ENCODE measurements around the gene SPATA46.
A peak's percentile ranks its signal among the peaks of the same experiment; 100 is the strongest.
"Not testable (repeated sequence)": the region's sequence is repeated elsewhere in the genome, so short reads cannot be mapped to it uniquely, and the experiment has no call there.

SPATA46 gene

GRCh38 chr1:162376691-162377090 lies at the start of gene SPATA46:
TSS of gene SPATA46 (minus strand) at chr1:162376854. CDS start at chr1:162376790, 64 bp downstream.
- DNase-seq = no peak

DNA sequence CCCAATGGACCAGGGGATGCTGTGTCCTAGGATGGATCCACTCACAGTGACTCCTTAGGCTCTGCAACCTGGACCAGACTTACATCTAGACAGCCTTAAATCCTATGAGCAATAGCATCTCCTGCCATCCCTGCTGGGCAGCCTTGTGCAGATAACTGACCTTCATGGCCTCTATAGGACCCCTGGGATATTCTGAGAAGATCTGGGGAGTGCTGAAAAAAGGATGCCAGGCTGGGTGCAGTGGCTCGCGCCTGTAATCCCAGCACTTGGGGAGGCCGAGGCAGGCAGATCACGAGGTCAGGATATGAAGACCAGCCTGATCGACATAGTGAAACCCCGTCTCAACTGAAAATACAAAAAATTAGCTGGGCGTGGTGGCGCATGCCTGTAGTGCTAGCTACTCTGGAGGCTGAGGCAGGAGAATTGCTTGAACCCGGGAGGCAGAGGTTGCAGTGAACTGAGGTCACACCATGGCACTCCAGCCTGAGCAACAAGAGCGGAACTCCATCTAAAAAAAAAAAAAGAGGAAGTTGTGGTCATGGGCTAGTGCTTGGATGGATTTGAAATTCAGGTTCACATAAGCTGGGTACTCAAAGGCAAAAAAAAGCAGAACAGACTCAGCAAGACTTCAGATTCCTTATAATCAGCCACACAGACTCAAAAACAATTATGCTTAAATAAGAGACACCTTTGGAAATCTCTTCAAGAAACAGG lies 46.2 kb upstream of the SPATA46 start:
- DNase-seq = peak in 1 of 2 donors; percentile 16

DNA sequence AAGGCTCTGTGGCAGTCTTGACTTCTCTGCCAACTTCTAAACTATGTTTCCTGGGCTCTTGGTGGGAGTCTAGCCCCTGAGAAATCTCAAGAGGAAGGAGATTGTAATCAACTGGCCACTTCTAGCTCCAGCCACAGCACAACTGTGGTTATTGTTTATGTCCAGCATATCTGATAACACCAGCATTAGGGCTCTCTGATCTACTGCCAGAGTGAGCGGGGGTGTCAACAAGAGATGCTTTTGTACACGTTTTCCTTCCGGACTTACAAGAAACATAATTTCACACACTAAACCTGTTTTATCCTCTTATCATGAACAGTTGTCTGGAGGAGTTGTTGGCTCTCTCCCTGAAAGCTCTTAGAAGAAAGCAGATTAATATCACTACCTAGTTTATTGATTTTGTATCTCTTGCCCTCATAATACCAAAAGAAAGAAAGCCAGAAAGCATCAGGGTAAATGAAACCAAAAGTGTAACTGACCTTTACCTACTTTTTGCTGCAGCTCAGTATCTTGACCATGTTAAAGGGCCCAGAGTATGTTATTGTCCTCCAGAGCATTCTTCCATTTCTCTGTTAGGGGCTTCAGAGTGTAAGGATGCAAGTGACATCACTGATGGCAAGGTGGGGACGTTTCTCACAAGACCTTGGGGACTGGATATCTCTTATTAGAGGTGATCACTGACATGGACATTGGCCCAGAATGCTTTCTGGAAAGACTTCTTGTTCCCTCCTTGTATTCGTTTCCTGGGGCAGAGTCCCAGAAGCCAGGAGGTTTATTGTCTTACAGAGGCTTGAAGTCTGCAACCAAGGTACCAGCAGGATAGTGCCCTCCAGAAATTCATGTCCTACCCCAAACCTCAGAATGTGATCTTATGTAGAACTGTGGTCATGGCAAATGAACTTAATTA lies 44.9 kb upstream of the SPATA46 start:
- DNase-seq = no peak

- DNase-seq = no peak
These were observed 43.5 kb upstream of the SPATA46 start for GRCh38 chr1:162420120-162420519.

DNA sequence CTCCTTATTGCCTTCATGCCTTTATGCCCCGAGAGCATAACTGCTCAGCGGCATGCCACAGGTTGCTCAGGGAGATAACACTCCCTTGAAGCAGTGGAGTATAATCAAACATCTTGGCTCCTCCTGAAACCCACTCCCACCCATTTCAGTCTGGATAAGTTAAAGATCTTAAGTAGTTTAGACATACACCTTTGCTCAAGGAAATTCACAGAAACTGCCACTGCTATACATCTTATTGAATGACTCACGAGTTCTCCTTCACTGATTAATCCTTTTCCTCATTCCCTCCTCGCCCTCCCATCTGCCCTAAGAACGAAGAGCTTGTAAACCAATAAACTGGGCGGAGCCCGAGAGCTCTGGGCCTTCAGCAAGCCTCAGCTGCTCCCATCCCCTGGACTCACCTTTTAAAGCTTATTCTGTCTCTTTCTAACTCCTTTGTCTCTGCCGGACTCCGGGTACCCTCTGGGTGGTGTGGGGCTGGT lies 42.8 kb upstream of the SPATA46 start:
- not testable (repeated sequence) for DNase-seq

DNA sequence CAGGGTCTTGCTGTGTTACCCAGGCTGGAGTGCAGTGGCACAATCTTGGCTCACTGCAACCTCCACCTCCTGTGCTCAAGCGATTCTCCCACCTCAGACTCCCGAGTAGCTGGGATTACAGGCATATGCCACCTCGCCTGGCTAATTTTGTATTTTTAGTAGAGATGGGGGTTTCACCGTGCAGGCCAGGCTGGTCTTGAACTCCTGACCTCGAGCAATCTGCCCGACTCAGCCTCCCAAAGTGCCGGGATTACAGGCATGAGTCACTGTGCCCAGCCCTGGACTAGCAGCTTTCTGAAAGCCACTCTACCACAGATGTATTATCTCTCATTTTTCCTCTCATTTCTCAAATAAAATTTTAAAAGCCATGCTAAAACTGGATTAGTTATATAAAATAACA lies 41.9 kb upstream of the SPATA46 start:
- DNase-seq = not testable (repeated sequence)

DNA sequence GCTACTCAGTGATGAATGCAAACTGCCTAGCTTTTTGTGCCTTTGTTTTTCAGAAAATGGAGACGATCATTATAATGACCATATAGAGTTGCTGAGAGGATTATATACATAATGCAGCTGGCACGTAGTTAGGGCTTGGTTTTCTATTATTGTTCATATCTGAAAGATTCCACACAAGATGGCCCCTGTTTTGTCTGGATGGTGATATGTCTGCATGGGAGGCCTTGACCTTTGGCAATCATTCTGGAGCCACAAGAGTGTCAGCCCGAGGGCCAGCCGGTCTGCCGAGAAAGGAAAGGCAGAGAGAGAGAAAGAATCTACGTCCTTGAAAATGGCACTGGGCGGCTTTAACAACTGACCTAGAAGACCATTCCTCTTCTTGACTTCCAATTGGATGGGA lies 41.0 kb upstream of the SPATA46 start:
- DNase-seq = no peak

GRCh38 chr1:162416909-162417308 lies 40.3 kb upstream of the SPATA46 start:
- no peak for DNase-seq

DNA sequence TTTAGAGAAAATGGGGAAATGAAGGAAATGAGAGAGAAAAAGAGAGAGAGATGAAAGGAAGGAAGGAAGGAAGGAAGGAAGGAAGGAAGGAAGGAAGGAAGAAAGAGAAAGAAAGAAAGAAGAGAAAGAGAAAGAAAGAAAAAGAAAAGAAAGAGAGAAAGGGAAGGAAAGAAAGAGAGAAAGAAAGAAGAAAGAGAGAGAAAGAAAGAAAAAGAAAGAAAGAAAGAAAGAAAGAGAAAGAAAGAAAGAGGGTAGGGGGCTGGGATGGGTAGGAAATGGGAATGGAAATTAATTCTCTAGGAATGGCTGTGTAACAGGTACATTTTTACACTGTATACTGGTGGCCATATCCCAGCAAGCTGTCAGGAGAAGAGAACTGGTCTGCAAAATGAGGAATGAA lies 39.6 kb upstream of the SPATA46 start:
- DNase-seq = no peak

GRCh38 chr1:162412002-162412401 lies 35.3 kb upstream of the SPATA46 start, which contains the start of gene SH2D1B:
TSS of gene SH2D1B (minus strand) at chr1:162412136. CDS start at chr1:162412016, 120 bp downstream.
- DNase-seq = peak in 1 of 2 donors; percentile 12

- DNase-seq = no peak
These were observed 30.9 kb upstream of the SPATA46 start for GRCh38 chr1:162407539-162407938.

DNA sequence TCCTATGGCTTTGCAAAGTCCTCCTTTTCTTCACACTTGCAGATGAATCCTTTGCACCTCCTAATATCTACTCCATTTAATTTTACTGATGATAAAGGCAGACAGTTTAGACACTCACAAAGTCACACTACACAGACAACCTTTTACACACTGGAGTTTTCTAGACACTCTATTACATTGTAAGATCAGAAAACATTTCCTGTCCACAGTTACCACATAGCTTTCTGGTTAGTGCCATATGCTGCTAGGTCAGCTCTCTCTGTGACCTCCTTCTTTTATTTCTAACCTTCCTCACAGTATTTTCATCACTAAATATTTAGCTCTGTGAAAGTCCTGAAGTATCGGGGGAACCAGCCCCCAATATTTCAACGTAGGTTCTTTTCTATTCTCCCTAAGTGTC lies 30.2 kb upstream of the SPATA46 start:
- no peak for DNase-seq

- no peak for DNase-seq
These were observed 29.1 kb upstream of the SPATA46 start for GRCh38 chr1:162405800-162406199.

DNA sequence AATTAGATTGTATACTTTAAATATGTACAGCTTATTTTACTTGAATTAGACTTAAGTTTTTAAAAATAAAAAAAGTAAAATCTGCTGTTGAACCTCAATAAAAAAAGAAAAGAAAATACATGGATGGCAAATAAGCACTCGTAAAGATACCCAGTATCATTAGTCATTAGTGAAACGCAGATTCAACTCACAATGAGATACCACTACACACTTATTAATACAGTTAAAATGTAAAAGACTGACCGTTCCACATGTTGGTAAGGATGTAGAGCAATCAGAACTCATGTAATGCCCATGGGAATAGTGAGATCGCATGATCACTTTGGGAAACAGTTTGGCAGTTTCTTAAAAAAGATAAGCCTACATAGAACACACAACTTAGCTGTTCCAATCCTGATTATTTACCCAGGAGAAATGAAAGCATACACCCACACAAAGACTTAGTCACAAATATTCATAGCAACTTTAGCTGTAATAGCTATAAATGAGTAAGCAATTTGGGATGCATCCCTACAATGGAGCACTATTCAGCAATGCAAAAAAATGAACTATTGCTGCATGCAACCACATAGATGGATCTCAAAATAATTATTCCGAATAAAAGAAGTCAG lies 28.0 kb upstream of the SPATA46 start:
- DNase-seq = no peak

GRCh38 chr1:162400790-162401355 lies 24.2 kb upstream of the SPATA46 start:
- no peak for DNase-seq

- DNase-seq = no peak
These were observed 22.4 kb upstream of the SPATA46 start for GRCh38 chr1:162398999-162399580.

DNA sequence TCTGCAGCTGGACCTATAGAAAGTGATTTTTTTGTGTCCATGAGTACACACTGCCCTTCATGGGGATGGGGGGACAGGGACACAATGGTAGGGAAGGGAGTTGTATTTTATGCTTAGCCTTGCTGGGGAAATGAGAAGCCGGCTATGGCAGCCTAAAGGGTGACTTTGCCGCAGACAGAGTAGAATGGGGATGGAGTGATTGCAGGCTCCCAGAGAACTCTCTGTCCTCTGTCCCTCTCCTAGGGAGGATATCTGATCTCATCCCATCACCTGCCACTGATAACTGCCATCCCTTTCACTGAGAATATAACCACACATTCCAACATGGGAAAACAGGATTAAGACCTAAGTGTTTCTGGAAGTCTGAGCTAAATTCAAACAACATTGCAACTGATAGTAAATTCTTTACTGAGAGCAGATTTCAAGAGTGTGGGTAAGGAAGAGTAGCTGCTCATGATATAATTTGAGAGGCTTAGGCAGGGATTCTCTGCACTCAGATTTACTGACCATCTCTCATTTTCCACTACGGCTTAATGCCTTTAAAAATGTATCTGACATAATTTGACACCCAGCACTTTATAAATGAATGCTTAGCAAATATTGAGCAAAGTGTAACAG lies 21.4 kb upstream of the SPATA46 start:
- DNase-seq = no peak

GRCh38 chr1:162397039-162397448 lies 20.4 kb upstream of the SPATA46 start:
- DNase-seq = no peak

- DNase-seq = no peak
These were observed 19.7 kb upstream of the SPATA46 start for GRCh38 chr1:162396201-162396906.

DNA sequence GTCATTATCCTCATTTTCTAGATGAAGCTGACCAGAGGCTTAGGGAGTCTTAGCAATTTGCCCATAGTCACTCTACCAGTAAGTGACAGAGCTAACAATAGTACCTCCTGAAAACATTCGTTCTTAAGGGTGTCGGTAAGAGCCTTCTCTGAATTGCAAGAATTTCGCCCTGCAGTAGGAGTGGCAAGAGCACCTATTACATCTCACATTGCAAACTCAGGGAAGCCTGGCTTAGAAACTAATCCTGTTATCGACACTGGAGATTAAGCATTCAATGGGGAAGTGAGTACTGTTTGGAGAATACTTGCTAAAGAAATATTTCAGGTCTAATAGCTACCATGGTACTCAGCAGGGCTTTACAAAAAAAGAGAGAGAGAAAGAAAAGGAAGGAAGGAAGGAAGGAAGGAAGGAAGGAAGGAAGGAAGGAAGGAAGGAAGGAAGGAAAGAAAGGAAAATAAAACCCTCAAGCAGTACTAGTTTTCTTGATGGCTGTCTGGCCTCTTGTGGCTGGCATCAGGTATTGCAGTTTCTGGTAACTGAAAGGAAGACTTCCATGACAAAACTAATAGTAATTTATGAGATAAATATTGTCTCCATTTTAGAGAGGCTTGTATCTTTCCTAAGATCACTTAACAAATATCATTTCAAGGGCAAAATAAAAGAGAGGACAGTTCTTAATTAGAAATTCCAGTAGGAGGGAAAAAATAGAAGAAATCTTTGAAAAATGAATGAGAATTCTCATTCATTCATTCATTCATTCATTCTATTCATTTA lies 15.3 kb upstream of the SPATA46 start:
- peak; percentile 6 to 7 for DNase-seq
